Inferior parietal cortex (tissue), 1 donor: Measurements from ENCODE around the gene LPCAT4.
A peak's percentile ranks its signal among the peaks of the same experiment; 100 is the strongest.
"Not testable (repeated sequence)": the region's sequence is repeated elsewhere in the genome, so short reads cannot be mapped to it uniquely, and the experiment has no call there.

ENCODE experiments used
- DNase-seq: peaks from one replicate; pipeline ENCODE4 v3.0.0-alpha.2; 2016; ENCODE audit errors: extremely low spot score

The LPCAT4 gene

GRCh38 chr15:34367101-34368081 is at the start of gene LPCAT4:
LPCAT4 (minus strand) TSS chr15:34367196; CDS start chr15:34367100, 96 bp downstream.
- DNase-seq: peak; percentile 86

GRCh38 chr15:34409511-34409910 is 42.5 kb upstream of the LPCAT4 start:
- not testable (repeated sequence) for DNase-seq

- DNase-seq: not testable (repeated sequence)
These were observed 42.0 kb upstream of the LPCAT4 start for GRCh38 chr15:34408973-34409372.

DNA sequence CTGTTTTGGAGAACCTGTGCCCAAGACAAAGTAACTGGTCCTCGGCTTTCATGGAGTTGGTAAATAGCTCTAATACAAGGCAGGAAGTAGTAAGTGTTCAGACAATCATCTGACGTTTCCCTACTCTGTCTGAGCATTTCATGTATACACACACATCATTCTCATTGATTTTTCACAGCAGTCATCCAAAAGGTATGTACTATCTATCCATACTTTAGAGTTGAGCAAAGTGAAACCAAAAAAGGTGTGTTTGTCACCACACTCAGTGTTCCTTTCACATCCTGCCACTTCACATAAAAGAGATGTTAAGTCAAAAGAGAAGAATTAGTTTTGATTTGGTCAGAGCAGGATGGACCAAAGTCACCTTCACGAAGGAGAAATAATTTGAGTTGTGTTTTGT is 36.9 kb upstream of the LPCAT4 start:
- not testable (repeated sequence) for DNase-seq

GRCh38 chr15:34403160-34403598 is 36.2 kb upstream of the LPCAT4 start:
- DNase-seq: not testable (repeated sequence)

DNA sequence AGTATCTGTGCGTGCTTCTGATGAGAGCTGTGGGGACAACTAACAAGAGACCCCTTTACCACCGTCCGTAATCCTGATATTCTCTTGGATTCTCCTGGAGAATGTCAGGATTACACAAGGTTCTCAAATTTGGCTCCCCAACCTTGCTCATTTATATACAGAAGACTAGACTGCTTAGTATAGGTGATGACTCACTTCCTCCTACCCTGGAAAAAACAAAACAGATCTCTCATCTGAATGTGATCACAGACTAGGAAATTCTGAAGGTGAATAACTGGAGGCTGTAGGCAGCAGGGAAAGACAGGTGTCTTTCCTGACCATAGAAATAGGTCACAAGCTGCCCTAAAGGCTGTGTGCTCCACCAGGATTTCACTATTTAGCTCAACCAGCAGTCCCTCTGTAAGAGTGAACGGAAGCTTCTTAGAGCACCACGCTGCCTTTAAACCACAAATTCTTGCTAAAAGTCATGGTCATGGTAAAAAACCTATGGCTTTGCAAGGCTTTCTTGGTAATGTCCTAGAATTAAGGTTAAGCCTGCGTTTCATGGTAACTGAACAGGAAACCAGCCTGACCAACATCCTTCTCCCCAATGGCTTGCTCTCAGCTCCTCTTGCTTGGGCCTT is 30.8 kb upstream of the LPCAT4 start:
- not testable (repeated sequence) for DNase-seq

DNA sequence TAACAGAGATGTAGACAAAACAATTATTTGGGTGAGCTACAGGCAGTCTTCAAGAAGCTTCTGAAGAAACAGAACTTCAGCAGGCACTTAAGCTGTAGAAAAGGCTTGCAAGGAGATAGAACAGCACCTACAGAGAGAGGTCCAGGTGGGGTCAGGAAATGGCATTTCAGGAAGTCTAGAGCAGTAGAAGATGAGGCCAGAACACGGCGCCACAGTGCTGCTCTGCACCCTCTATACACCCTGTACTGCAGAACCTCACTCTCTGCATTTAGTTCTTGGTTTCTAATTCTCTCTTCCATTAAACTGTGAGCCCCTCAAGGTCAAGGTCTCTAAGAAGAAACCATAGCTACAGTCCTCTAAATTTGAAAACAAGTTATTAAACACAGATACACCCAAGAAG is 26.0 kb upstream of the LPCAT4 start:
- DNase-seq: not testable (repeated sequence)

DNA sequence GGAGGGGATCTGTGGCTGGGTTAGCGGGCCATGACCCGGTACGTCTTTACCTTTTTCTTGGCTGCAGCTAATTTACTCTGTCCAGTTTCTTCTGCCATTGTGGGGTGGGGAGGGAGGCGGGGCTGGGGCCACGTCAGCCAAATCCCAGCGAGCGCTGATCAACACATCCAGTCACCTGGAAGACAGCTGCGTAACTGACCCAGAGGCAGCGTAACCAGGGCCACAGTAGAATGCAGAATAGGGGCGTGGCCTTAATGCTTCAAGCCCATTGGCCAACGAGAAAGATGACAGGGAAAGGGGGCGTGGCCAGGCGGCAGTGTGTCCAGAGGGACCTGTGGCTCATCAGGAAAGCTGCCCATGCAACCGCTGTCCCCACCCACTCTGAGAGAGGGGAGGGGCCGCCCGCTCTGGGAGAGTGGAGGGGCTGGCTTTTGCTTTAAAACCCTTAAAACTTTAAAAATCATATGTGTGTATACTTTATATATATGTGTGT is 22.6 kb upstream of the LPCAT4 start:
- not testable (repeated sequence) for DNase-seq

GRCh38 chr15:34381829-34382521 is 15.0 kb upstream of the LPCAT4 start:
- DNase-seq: not testable (repeated sequence)

DNA sequence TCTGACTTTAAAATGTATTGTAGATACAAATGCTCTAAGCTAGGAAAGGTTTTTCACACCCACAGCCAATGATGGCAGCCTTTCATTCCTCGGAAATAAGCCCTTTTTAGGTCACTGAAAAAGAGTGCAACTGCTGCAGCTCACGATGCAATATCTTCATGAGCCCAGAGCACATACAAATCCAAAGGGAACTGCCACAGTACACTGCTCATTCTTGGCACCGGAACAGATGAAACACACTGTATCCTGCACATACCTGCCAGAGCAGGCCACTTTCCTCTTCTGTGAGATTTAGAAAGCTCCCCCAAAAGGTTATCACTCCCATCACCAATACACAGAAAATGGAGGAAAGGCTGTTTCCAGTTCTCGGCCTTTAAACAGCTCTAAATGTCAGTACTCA is 13.5 kb upstream of the LPCAT4 start:
- not testable (repeated sequence) for DNase-seq

GRCh38 chr15:34376856-34377255 is 9.9 kb upstream of the LPCAT4 start:
- DNase-seq: no peak

DNA sequence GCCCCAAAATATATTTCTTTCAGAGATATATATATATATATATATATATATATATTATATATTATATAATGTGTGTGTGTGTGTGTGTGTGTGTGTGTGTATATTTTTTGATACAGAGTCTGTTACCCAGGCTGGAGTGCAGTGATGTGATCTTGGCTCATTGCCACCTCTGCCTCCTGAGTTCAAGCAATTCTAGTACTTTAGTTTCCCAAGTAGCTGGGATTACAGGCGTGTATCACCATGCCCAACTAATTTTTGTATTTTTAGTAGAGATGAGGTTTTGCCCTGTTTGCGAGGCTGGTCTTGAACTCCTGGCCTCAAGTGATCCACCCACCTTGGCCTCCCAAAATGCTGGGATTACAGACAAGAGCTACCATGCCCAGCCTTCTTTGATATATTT is 8.5 kb upstream of the LPCAT4 start:
- not testable (repeated sequence) for DNase-seq

DNA sequence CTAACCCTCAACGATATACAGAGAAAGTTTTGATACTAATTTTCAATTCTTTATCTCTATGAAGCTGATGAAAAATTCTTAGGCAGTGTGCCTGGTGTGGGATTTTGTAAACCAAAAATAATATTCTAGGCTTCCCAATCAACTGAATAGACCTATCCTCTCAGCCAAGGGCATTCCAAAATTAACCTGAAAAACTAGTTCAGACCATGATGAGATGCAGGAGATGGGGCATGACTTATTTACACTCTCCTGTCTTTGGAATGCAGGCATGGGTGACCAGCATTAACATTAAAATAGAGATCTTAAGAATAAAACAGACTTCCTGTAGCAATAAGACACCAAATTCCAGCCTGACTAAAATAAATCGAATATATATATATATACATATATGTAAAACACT is 7.8 kb upstream of the LPCAT4 start:
- no peak for DNase-seq

DNA sequence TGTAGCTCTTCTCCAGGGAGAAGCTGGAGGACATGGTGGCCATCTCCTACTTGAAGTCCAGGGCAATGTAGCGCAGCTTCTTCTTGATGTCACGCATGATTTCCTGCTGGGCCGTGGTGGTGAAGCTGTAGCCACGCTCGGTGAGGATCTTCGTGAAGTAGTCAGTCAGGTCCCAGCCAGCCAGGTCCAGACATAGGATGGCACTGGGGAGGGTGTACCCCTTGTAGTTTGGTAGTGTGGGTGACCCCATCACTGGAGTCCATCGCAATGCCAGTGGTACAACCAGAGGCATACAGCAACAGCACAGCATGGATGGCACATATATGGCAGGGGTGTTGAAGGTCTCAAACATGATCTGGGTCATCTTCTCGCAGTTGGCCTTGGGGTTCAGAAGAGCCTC is 7.0 kb upstream of the LPCAT4 start:
- no peak for DNase-seq

DNA sequence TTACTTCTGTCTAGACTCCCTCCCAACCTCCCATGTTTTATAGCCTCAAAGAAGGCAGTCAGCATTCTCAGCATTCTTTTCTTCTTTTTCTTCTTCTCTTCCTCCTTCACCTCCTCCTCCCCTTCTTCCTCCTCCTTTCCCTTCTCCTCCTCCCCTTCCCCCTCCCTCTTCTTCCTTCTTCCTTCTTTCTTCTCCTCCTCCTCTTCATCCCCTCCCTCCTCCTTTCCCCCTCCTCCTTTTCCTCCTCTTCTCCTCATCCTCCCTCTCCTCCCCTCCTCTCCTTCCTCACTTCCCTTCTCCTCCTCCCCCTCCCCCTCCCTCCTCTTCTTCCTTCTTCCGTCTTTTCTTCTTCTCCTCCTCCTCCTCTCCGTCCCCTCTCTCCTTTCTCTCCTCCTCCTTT is 3.6 kb upstream of the LPCAT4 start:
- DNase-seq: no peak

GRCh38 chr15:34370129-34370528 is 3.1 kb upstream of the LPCAT4 start:
- DNase-seq: no peak

- DNase-seq: peak; percentile 39
These were observed 528 bp downstream of the LPCAT4 start for GRCh38 chr15:34366271-34367065.

DNA sequence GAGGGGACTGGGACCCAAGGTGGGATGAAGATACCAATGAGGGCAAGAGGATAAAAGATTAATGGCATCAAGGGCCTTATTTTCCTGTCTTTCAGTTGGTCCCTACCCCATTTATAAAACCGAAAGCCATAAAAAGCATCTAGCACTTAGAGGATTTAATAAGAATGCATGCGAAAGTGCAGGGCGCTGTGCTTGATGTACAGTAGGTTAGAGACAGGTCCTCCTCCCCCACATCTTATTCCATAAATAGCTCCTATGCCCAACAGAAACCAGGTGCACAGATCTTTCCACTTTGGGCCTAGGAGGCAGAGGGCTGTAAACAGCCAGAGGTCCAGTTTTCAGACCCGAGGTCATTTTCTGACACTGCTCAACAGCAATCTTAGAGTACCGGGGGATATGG is 1.2 kb downstream of the LPCAT4 start:
- peak; percentile 13 for DNase-seq

DNA sequence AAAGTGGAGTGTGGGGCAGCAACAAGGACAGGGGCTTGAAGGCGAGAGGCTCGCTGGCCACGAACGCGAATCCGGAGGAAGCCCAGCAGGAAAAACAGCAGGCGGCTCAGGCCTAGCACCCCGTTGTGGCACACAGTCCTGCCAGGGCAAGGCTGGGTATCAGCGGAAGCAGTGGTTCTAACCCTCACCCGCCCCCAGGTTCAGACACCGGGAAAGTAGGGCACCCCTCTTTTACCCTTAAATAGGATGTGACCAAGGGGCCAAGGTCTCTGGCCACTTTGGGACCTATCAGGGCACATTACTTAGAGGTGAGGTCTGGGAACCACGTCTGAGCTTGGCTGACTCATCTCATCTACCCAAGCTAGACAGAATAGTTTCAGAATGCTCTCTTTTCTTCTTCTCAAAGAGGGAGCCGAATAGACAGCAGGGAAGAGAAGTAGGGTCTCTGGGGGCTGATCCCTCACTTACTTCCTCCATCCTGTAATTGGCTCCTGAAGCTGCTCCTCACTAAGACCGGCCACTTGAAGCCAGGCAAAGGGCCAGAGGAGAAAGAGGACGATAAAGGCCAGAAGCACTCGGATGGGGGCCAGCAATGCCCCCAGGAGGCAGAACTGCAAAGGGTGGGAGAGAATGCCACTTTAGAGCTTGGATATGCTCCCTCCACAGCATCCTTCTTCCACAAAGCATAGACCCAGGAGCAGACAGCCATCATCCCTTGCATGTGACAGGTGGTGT is 1.7 kb downstream of the LPCAT4 start:
- DNase-seq: no peak

- no peak for DNase-seq
These were observed 3.0 kb downstream of the LPCAT4 start for GRCh38 chr15:34364041-34364440.
